ENCODE data around the gene RPS13. TPM values are rescaled to one million over a fixed set of nuclear protein-coding genes. Genes with fewer than 3 reads are reported as not detected.
"Not testable (repeated sequence)": the region's sequence is repeated elsewhere in the genome, so short reads cannot be mapped to it uniquely, and the experiment has no call there.

Gene RPS13
- total RNA-seq, 1 experiment from 2014 or later, result 1,349 TPM

DNA sequence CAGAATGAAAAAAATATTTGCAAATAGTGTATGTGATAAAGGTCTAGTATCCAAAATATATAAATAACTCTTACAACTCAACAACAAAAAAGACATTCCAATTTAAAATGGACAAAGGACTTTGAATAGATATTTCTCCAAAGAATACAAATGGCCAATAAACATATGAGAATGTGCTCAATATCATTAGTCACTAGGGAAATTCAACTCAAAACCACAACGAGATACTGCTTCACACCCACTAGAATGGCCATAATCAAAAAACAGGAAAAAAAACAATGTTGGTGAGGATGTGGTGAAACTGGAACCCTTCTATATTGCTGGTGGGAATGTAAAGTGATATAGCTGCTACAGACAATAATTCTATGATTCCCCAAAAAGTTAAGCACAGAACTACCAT, 38.6 kb upstream of the RPS13 start:
- BruUV-seq (replicated peaks), result no TSS peak
- TF ChIP-seq, protein P1, sequence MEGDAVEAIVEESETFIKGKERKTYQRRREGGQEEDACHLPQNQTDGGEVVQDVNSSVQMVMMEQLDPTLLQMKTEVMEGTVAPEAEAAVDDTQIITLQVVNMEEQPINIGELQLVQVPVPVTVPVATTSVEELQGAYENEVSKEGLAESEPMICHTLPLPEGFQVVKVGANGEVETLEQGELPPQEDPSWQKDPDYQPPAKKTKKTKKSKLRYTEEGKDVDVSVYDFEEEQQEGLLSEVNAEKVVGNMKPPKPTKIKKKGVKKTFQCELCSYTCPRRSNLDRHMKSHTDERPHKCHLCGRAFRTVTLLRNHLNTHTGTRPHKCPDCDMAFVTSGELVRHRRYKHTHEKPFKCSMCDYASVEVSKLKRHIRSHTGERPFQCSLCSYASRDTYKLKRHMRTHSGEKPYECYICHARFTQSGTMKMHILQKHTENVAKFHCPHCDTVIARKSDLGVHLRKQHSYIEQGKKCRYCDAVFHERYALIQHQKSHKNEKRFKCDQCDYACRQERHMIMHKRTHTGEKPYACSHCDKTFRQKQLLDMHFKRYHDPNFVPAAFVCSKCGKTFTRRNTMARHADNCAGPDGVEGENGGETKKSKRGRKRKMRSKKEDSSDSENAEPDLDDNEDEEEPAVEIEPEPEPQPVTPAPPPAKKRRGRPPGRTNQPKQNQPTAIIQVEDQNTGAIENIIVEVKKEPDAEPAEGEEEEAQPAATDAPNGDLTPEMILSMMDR (IDR thresholded peaks at IDR 0.05; ENCODE audit: insufficient read depth in 1 of 2, low read depth in 1 of 2, low read length in 1 of 2, severe bottlenecking in 1 of 2, unreplicated experiment in 1 of 2), result no peak
- Histone ChIP-seq H3K4me1 (no peaks in the 10 kb centered on the region), H3K9me3 (no peaks in the 10 kb centered on the region), H3K36me3 (ENCODE audit: control insufficient read depth, insufficient read depth, low read length) (no peaks in the 10 kb centered on the region; the same call in none of the 2 replicates), H3K27me3 (replicated peaks; ENCODE audit: control insufficient read depth, insufficient read depth, low read length) (no peaks in the 10 kb centered on the region), H3K4me3 (ENCODE audit: low read depth, low read length) (no peak overlapping the region)
- H3K4me1 Mint-ChIP-seq (ENCODE audit: low read depth, unreplicated experiment), result no peaks in the 10 kb centered on the region
- no peak overlapping the region for H3K4me3 Mint-ChIP-seq (ENCODE audit: unreplicated experiment)
- no peak for DNase-seq
- no peaks in the 10 kb centered on the region for H3K9me3 Mint-ChIP-seq (ENCODE audit: unreplicated experiment)
- ChIA-PET POLR2A (no interaction called here), CTCF (no interaction called here)
- no peak overlapping the region for H3K27ac Mint-ChIP-seq (ENCODE audit: unreplicated experiment)
- no peaks in the 10 kb centered on the region for H3K27me3 Mint-ChIP-seq (ENCODE audit: insufficient read depth, unreplicated experiment)
- peaks cover 82% of the 10 kb centered on the region for H3K36me3 Mint-ChIP-seq (ENCODE audit: insufficient read depth, unreplicated experiment)
- intact Hi-C loops (cut with micrococcal nuclease; ENCODE audit: unreplicated experiment), result no loop called here

DNA sequence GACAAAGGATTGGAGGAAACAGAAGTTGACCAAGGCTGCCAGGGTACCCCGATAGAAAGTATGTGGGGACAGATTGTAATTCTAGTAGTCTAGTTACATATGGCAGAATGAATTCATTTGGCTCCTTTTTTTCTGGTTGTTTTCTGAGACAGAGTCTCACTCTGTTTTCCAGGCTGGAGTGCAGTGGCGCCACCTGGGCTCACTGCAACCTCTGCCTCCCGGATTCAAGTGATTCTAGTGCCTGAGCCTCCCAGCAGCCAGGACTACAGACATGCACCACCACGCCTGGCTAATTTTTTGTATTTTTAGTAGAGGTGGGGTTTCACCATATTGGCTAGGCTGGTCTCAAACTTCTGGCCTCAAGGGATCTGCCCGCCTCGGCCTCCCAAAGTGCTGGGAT, 30.3 kb upstream of the RPS13 start:
- H3K4me3 Mint-ChIP-seq (ENCODE audit: unreplicated experiment); H3K4me1 ChIP-seq; H3K4me3 ChIP-seq (ENCODE audit: low read depth, low read length); H3K27me3 Mint-ChIP-seq (ENCODE audit: insufficient read depth, unreplicated experiment); H3K9me3 ChIP-seq; H3K9me3 Mint-ChIP-seq (ENCODE audit: unreplicated experiment); CTCF ChIA-PET; H3K27ac Mint-ChIP-seq (ENCODE audit: unreplicated experiment); H3K4me1 Mint-ChIP-seq (ENCODE audit: low read depth, unreplicated experiment); H3K27me3 ChIP-seq (replicated peaks; ENCODE audit: control insufficient read depth, insufficient read depth, low read length); intact Hi-C loops (cut with micrococcal nuclease; ENCODE audit: unreplicated experiment); BruUV-seq (replicated peaks); H3K36me3 ChIP-seq (ENCODE audit: control insufficient read depth, insufficient read depth, low read length): not testable (repeated sequence)
- H3K36me3 Mint-ChIP-seq (ENCODE audit: insufficient read depth, unreplicated experiment), result peaks cover 80% of the 10 kb centered on the region
- TF ChIP-seq, protein P1 (IDR thresholded peaks at IDR 0.05; ENCODE audit: insufficient read depth in 1 of 2, low read depth in 1 of 2, low read length in 1 of 2, severe bottlenecking in 1 of 2, unreplicated experiment in 1 of 2), result peak; percentile 44 to 57
- POLR2A ChIA-PET, result interaction anchor here (1.1 kb wide), 1 partner anchor 100 kb away, joined by 3 read pairs; no protein-coding TSS in a partner anchor
- DNase-seq, result peak in 1 of 2 experiments; percentile 58

DNA sequence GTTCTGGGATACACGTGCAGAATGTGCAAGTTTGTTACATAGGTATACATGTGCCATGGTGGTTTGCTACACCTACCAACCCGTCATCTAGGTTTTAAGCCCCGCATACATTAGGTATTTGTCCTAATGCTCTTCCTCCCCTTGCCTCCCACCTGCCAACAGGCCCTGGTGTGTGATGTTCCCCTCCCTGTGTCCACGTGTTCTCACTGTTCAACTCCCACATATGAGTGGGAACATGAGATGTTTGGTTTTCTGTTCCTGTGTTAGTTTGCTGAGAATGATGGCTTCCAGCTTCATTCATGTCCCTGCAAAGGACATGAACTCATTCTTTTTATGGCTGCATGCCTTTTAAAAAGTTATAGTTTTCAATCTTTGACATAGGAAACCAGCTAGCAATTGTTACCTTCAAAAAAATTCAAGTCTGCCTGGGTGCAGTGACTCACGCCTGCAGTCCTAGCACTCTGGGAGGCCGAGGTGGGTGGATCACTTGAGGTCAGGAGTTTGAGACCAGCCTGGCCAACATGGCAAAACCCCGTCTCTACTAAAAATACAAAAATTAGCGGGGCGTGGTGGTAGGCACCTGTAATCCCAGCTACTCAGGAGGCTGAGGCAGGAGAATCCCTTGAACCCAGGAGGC, 28.1 kb upstream of the RPS13 start:
- H3K4me3 ChIP-seq (ENCODE audit: low read depth, low read length); H3K27me3 Mint-ChIP-seq (ENCODE audit: insufficient read depth, unreplicated experiment); H3K4me1 ChIP-seq; BruUV-seq (replicated peaks); POLR2A ChIA-PET; H3K9me3 ChIP-seq; DNase-seq; H3K9me3 Mint-ChIP-seq (ENCODE audit: unreplicated experiment); H3K4me1 Mint-ChIP-seq (ENCODE audit: low read depth, unreplicated experiment); H3K27ac Mint-ChIP-seq (ENCODE audit: unreplicated experiment); H3K27me3 ChIP-seq (replicated peaks; ENCODE audit: control insufficient read depth, insufficient read depth, low read length); H3K36me3 ChIP-seq (ENCODE audit: control insufficient read depth, insufficient read depth, low read length); intact Hi-C loops (cut with micrococcal nuclease; ENCODE audit: unreplicated experiment); CTCF ChIA-PET; H3K4me3 Mint-ChIP-seq (ENCODE audit: unreplicated experiment): not testable (repeated sequence)
- H3K36me3 Mint-ChIP-seq (ENCODE audit: insufficient read depth, unreplicated experiment), result peaks cover 81% of the 10 kb centered on the region

Data from Caco-2 (cell line).